GM18517 (cell line): ENCODE results near the gene NLRP11.

ENCODE experiments used
- ATAC-seq: cut with Tn5 transposase; IDR thresholded peaks from one replicate; pipeline ENCODE4 v1.9.1; 2021; ENCODE audit warnings: mild to moderate bottlenecking, moderate library complexity; ENCODE audit not compliant: unreplicated experiment

Gene NLRP11

DNA sequence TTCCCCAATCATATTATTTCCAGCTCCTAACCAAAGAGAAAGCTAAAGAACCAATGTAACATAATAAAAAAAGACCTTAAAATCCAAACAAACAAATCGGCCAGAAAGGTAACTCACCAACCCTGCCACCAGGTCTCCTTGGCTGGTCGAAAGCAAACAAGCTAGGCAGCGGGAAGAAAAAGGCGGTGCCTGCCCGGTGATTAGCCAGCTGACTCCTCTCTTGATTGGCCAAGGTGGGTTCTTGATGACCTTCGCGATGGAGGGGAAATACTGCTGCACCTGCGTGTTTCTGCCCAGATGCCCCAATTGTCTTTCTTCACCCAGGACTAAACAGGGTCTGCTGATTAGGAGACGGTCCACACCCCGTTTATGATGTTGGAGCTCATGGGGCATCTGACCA is at the start of gene NLRP11:
NLRP11 (minus strand) TSS at position 154 of the 400 bp plus-strand sequence. CDS start 13,825 bp downstream, outside the sequence.
- ATAC-seq: no peak

DNA sequence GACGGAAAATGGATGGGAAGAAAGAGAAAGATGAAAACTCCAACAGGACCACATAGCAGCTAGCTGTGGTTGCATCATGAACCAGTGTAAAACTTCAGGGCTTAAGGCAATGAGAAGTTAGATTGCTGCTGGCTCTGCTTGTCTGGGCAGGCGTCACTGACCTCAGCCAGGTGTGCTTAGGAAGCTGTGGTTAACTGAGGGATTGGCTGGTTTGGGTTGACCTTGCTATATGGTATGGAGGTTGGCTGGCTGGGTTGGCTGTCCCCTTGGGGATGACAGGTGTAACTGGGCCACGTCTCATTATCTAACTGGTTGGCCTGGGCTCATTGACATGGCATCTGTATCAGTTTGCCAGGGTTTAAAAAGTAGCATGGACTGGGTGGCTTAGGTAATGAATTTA is 45.4 kb upstream of the NLRP11 start:
- no peak for ATAC-seq

DNA sequence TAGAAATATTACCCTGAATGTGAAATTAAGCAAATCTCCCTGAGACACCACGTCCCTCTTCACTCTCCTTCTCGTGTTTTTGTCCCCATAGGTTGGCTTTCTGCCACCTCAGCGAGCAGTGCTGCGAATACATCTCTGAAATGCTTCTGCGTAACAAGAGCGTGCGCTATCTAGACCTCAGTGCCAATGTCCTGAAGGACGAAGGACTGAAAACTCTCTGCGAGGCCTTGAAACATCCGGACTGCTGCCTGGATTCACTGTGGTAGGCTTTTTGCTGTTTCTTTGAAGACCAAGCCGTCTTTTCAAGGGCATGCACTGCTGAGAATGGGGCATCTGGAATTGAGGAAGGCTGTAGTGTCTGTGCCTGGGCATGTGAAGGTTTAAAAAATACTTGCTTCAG is 38.9 kb upstream of the NLRP11 start:
- ATAC-seq: no peak

DNA sequence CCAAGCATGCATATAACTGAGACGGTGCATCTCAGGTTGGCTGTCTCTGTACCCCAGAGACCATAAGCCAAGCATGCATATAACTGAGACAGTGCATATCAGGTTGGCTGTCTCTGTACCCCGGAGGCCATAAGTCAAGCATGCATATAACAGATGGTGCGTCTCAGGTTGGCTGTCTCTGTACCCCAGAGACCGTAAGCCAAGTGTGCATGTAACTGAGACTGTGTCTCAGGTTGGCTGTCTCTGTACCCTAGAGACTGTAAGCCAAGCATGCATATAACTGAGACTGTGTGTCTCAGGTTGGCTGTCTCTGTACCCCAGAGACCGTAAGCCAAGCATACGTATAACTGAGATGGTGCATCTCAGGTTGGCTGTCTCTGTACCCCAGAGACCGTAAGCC is 35.3 kb upstream of the NLRP11 start:
- ATAC-seq: no peak

DNA sequence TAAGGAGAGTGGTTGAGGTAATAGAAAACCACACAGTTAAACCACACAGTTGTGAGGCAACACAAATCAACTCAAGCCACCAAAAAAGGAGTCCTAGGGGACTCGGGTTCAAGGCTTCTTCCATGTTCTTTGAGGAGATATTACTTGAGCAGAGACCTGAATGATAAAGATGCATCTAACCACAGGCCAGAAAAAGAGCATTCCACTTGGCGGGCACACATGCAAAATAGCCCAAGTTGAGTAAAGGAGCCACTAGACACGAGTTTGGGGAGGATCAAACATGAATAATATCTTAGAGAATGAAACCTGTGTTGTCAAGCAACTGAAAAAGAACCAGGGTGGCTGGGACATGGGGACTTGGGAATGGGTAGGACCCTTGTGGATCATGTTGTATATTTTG is 34.7 kb upstream of the NLRP11 start:
- no peak for ATAC-seq

DNA sequence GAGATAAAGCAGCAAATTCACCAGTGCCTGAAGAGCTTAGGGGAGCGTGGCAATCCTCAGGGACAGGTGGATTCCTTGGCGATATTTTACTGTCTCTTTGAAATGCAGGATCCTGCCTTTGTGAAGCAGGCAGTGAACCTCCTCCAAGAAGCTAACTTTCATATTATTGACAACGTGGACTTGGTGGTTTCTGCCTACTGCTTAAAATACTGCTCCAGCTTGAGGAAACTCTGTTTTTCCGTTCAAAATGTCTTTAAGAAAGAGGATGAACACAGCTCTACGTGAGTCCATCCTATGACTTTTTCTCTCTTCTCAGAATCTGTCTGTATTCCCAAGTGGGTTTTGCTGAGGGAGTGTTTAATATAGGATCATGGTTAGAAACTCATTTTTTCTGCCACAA is 27.2 kb upstream of the NLRP11 start:
- no peak for ATAC-seq

DNA sequence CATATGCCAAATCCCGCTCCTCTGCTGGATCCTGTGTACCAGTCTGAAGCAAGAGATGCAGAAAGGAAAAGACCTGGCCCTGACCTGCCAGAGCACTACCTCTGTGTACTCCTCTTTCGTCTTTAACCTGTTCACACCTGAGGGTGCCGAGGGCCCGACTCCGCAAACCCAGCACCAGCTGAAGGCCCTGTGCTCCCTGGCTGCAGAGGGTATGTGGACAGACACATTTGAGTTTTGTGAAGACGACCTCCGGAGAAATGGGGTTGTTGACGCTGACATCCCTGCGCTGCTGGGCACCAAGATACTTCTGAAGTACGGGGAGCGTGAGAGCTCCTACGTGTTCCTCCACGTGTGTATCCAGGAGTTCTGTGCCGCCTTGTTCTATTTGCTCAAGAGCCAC is 26.6 kb upstream of the NLRP11 start:
- no peak for ATAC-seq

DNA sequence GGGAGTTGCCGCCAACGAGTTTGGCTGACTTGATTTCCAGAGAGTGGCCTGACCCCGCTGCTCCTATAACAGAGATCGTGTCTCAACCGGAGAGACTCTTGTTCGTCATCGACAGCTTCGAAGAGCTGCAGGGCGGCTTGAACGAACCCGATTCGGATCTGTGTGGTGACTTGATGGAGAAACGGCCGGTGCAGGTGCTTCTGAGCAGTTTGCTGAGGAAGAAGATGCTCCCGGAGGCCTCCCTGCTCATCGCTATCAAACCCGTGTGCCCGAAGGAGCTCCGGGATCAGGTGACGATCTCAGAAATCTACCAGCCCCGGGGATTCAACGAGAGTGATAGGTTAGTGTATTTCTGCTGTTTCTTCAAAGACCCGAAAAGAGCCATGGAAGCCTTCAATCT is 26.2 kb upstream of the NLRP11 start:
- ATAC-seq: no peak

DNA sequence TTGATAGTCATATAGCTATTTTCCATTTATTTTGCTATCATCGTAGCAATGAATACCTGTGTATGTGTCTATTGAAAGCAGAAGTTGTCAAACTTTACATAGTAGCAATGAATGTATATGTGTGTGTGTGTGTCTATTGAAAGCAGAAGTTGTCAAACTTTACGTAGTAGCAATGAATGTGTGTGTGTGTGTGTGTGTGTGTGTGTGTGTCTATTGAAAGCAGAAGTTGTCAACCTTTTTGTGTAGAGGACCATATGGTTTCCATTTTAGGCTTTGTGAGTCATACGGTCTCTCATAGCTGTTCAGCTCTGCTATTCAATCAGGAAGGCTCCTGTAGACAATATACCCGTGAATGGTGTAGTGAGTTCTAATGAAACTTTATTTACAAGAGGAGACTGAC is 25.4 kb upstream of the NLRP11 start:
- ATAC-seq: no peak

DNA sequence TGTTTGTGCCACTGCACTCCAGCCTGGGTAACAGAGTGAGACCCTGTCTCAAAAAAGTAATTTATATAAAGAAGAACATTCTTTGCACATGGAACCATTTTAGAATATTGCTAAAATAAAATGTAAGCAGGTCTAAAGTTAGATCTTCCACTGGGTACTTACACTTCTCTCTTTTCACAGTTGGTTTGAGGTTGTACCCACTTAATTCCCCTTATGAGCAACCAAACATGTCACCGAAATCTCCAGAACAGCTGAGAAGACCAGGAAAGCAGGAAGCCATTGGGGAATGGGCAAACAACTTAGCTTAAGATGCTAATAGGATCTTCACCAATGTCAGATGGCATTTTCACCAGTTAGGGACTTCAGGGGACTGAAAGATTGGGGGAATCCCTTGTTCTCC is 23.4 kb upstream of the NLRP11 start:
- ATAC-seq: no peak

DNA sequence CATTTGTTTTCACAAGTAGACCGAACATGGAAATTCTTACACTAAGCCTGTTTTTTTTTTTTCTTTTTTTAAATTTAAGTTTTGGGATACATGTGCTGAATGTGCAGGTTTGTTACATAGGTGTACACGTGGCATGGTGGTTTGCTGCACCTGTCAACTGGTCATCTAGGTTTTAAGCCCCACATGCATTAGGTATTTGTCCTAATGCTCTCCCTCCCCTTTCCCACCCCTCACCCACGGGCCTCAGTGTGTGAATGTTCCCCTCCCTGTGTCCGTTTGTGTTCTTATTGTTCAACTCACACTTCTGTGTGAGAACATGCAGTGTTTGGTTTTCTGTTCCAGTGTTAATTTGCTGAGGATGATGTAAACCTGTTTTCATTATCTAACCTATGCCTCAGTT is 7.1 kb upstream of the NLRP11 start:
- no peak for ATAC-seq

DNA sequence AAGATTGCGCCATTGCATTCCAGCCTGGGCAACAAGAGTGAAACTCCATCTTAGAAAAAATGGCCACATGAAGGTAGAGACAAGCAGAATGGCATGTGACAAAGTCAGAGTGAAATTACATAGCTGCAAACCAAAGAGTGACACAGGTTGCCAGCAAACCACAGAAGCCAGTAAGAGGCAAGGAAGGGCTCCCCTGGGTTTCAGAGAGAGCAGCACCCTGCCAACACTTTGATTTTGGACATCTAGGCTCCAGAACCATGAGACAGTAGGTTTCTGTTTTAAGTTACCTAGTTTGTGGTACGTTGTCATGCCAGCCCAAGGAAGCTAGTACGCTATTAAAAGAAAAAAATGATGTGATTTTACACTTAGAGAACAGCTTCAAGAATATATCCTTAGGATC is 6.5 kb upstream of the NLRP11 start:
- no peak for ATAC-seq

DNA sequence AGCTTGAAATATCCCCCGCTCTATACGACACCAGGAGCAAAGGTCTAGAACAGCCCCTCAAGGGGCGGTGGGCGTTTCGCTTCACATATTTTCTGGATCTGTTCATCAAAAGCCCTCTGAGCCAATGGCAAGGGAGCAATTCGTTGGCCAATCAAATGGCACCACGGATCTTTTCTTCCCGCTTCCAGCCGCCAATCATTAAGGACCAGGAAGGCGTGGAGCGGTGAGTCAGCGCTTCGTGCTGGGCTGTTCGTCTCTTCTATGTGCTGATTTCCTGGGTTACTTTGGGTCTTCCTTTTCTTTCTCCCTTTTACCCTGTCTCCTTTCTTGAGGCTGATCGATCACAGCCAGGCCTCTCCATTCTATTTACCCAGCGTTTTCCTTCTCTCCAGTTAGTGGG is 4.5 kb upstream of the NLRP11 start, which contains the start of gene NLRP4:
NLRP4 (plus strand) TSS at position 201 of the 400 bp plus-strand sequence. CDS start 15,541 bp downstream, outside the sequence.
- no peak for ATAC-seq

DNA sequence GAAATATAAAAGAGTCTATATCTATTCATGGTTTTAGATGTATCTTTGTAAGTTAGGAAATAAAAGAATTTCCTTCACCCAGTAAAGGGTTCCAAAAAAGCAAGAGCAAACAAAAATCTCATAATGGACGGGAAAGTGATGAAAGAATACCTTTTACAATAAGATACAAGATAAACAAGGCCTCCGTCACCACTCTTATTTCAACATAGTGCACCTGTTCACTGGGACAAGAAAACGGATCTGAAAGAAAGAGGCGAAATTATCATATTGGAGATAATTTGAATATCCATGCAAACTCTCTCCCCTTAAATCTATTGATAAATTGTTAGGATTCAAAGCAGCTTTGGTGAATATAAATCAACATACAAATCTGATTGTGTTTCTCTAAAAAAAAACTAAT is 877 bp upstream of the NLRP11 start:
- no peak for ATAC-seq

DNA sequence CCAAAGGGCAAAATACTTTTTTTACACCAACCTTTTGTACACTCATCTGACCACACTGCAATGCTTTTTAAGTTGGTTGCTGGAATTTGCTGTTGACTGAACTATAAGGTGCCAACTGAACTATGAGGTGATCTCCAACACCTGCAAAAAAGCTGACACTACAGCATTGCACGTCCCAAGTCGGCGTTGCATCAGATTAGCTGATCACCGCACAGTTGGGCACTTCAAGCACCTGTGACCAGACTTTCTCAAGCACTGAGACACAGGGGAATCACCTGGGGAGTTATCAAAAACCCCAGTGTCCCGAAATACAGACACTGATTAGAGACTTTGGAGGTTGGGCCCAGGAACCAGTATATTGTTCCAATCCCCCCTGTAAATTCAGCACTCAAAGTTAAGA is 1.1 kb downstream of the NLRP11 start:
- no peak for ATAC-seq

DNA sequence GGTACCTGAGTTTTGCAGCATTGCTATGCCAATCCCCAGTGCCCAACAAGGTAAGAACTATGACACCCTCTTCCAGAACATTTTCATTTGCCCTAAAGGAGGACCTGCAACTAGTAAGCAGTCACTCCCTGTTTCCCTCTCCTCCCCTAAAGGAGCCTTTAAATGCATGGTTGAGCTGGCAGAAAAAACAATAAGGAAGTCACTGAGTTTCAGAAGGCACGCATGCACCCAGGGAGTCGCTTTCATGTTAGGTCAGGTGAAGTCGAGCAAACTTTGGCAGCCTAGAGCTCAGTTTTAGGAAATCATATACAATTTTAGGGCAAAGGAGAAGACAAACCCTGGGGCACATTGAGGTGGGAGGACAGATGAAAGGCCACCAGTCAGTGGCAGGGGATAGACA is 11.8 kb downstream of the NLRP11 start:
- ATAC-seq: peak; percentile 9

DNA sequence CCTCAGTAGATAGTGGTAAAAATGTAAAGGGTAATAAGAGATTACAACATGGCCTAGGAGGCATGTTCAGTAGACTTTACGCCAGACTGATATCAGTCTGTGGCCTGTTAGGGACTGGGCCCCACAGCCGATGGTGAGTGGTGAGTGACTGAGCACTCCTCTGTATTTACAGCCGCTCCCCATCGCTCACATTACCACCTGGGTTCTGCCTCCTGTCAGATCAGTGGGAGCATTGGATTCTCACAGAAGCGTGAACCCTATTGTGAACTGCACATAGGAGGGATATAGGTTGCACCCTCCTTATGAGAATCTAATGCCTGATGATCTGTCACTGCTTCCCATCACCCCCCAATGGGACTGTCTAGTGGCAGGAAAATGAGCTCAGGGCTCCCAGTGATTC is 17.9 kb downstream of the NLRP11 start:
- no peak for ATAC-seq

DNA sequence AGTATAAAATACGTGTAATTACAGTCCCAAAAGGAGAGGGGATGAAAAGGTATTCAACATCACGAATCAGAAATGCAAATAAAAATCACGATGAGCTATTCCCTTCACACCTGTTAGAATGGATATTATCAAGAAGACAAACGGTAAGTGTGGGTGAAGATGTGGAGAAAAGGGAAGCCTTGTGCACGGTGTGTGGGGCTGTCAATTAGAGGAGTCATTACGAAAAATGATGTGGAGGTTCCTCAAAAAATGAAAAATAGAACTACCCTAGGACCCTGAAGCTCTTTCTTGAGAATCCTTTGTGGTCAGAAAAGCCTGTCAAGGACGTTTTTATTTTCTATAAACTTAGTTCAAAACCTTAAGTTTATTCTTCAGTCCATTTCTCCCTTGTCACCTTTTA is 19.4 kb downstream of the NLRP11 start:
- ATAC-seq: no peak

DNA sequence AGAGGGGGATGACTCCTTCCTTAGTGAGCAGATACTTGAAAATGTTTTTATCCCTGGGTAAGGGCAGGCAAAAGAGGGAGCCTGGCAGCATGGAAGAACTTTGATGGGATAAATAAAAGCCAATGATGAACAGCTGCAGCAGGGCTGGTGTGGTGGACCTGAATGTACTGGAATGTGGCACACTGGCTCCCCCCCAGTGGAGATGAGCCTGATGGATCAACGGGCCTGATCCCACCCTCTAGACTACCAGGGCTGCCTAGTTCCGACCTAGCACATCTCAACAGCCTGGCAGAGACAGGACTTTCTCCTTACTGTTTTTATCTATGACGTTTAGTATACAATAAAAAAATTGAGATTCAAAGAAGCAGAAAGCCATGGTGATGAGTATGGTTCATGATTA is 20.5 kb downstream of the NLRP11 start:
- ATAC-seq: no peak

DNA sequence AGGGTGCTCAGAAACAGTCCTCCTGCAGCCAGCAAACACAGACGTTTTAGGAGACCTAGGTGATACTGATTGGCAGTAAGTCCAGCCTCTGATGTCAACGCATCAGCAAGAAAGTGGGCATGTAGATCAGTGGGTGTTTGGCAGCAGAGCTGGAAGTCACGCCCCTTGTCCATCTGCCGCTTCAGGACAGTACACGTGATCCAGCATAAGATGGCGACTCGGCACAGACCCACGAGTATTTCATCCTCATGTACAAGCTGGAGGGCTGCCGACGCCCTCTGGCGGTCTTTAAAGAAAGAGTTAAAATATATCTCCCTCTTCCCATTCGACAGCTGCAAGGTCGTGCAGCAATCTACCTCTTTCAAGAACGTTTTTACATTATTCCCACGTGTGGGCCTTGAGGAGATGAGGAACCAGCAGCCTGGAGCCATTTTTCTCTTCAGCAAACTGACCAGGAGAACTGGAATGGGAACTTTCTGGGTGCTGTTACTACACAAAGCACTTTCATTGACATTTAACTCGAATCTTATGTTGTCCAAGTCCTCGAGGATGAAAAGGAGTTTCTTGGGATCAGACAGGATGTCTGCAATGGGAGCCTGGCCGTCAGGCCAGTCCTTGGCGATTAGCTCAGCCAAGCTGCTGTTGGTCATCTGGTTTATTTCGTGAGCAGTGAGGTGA is 22.3 kb downstream of the NLRP11 start:
- no peak for ATAC-seq

DNA sequence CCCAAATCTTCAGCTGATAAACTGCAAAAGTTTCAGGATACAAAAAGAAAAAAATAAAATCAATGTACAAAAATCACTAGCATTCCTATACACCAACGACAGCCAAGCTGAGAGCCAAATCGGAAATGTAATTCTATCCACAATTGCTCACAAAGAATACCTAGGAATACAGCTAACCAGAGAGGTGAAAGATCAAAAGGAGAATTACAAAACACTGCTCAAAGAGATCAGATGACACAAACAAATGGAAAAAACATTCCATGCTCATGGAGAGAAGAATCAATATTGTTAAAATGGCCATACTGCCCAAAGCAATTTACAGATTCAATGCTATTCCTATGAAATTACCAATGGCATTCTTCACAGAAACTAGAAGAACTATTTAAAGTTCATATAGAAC is 29.5 kb downstream of the NLRP11 start:
- no peak for ATAC-seq

DNA sequence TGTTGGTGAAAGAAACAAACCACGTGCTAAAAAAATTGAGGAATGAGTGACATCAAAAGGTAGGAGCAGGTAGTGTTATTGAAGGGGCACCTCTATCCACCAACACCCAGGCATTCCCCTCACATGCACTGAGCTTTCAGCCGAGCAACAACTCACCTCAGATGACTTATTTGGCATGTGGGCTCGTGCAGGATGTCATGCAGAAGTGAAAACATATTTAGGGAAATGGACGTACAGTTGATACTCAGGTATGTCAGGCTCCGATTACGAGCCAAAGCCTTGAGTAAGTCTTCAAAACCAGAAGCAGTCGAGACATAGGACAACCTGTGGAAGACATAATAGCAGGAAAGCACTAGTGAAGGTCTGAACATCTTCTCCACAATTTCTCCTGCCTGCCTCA is 30.4 kb downstream of the NLRP11 start:
- no peak for ATAC-seq

DNA sequence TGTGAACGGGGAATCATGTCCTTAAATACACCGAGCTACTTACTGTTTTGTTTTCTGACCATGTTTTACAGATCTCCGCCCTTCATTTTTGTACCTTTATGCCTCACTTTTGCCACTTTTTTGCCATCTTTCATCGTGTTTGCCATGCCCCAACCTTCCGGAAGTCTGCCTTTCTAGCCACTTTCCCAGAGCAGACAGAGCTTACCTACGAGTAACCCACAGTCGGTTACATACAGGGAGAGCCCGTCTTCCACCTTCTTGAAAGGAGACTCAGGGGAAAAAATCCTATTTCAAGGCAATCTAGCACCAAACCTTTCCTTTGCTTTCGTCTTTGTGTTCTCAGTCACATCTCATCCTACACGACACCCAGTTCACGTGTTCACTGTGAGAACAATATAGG is 36.8 kb downstream of the NLRP11 start:
- no peak for ATAC-seq
